ENCODE results near the gene CPEB1.

CPEB1 gene

DNA sequence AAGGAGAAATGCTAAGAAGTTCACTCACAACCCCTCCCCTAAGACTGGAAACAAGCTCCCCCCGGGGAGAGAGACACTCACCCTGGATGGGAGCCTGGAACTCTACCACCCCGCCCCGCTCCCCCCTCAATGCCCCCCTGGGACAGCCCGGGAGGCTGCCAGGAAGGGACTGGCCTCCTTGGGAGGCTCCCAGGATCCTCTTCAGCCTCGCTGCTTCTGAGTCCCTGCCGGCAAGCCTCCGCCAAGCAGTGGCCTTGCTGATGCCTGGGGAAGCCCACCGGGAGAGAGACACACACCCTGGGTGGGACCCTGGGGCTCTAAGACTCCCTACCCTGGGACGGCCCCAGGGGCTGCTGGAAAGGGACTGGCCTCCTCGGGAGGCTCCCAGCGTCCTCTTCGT lies 33.4 kb downstream of the CPEB1 start:
- no peaks in the 10 kb centered on the region; the same call in 1 of the 2 replicates for H3K4me1 ChIP-seq (ENCODE audit: control insufficient read depth, insufficient read depth, low read length)
- no peak overlapping the region for H3K4me3 ChIP-seq (ENCODE audit: low read depth, low read length)
- no peaks in the 10 kb centered on the region; a peak in 1 of 3 replicates for H3K36me3 ChIP-seq (ENCODE audit: control insufficient read depth in 2 of 2, insufficient read depth in 1 of 2, low read length in 2 of 2)
- H3K27ac ChIP-seq (ENCODE audit: extremely low read depth, low read depth, low read length), result no peak overlapping the region
- H3K9me3 ChIP-seq (ENCODE audit: control insufficient read depth, insufficient read depth, low read depth, low read length), result no peaks in the 10 kb centered on the region
- POLR2A ChIA-PET, result interaction anchor here (1.2 kb wide), 1 partner anchor 73 kb away, joined by 3 read pairs; the partner anchor contains the start of gene RPS17
- CTCF ChIA-PET, result interaction anchor here (0.9 kb wide), 1 partner anchor 17 kb away, joined by 3 read pairs; no protein-coding TSS in a partner anchor
- peak; percentile 98 for TF ChIP-seq GLIS1 (tag by site-specific recombination; IDR thresholded peaks at IDR 0.05)
- peak; percentile 91 for TF ChIP-seq ZIC2 (tag by site-specific recombination; IDR thresholded peaks at IDR 0.05)
- TF ChIP-seq ZNF341 (tag by site-specific recombination; IDR thresholded peaks at IDR 0.05; ENCODE audit: low read depth), result no peak
- TF ChIP-seq ZNF2 (tag by site-specific recombination; IDR thresholded peaks at IDR 0.05), result no peak
- peak; percentile 75 for TF ChIP-seq GLIS2 (tag by site-specific recombination; IDR thresholded peaks at IDR 0.05)
- no peak for TF ChIP-seq HOXA7 (CRISPR knock-in tag; IDR thresholded peaks at IDR 0.05; ENCODE audit: borderline replicate concordance)
- TF ChIP-seq, protein P1, sequence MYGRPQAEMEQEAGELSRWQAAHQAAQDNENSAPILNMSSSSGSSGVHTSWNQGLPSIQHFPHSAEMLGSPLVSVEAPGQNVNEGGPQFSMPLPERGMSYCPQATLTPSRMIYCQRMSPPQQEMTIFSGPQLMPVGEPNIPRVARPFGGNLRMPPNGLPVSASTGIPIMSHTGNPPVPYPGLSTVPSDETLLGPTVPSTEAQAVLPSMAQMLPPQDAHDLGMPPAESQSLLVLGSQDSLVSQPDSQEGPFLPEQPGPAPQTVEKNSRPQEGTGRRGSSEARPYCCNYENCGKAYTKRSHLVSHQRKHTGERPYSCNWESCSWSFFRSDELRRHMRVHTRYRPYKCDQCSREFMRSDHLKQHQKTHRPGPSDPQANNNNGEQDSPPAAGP (tag by site-specific recombination; IDR thresholded peaks at IDR 0.05), result no peak
- TF ChIP-seq ZXDB (tag by site-specific recombination; IDR thresholded peaks at IDR 0.05), result no peak

DNA sequence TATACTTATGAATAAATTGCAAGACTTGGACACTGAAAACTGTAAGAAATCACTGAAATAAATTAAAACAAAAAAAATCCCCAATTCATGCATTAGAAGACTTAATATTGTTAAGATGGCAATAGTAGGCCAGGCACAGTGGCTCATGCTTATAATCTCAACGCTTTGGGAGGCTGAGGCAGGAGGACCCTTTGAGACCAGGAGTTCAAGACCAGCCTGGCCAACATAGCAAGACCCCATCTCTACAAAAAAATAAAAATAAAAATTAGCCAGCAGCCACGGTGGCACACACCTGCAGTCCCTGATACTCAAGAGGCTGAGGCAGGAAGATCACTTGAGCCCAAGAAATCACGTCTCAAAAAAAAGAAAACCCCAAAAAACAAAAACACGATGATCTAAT lies 35.8 kb downstream of the CPEB1 start:
- ChIA-PET POLR2A (no interaction called here), CTCF (no interaction called here)
- no peaks in the 10 kb centered on the region; the same call in 1 of the 2 replicates for H3K4me1 ChIP-seq (ENCODE audit: control insufficient read depth, insufficient read depth, low read length)
- H3K4me3 ChIP-seq (ENCODE audit: low read depth, low read length), result no peak overlapping the region
- TF ChIP-seq ZNF121 (tag by site-specific recombination; IDR thresholded peaks at IDR 0.05) (peak; percentile 95), ZNF623 (tag by site-specific recombination; IDR thresholded peaks at IDR 0.05) (no peak)
- H3K27ac ChIP-seq (ENCODE audit: extremely low read depth, low read depth, low read length), result no peak overlapping the region
- H3K36me3 ChIP-seq (ENCODE audit: control insufficient read depth in 2 of 2, insufficient read depth in 1 of 2, low read length in 2 of 2), result no peaks in the 10 kb centered on the region; a peak in 1 of 3 replicates
- H3K9me3 ChIP-seq (ENCODE audit: control insufficient read depth, insufficient read depth, low read depth, low read length), result no peaks in the 10 kb centered on the region

DNA sequence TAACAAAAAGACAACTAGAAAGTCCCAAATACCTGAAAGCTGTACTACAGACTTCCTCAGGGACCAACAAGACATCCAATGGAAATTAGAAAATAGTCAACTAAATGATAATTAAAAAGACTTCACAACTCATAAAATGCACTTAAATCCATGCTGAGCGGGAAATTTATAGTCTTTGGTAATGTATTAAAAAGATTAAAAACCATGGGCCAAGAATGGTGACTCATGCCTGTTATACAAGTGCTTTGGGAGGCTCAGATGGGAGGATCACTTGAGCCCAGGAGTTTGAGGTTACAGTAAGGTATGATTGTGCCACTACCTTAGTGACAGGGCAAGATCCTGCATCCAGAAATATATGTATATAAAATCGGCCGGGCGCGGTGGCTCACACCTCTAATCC lies 45.0 kb downstream of the CPEB1 start:
- CTCF ChIA-PET, result no interaction called here
- no peaks in the 10 kb centered on the region for H3K4me1 ChIP-seq (ENCODE audit: control insufficient read depth, insufficient read depth, low read length)
- H3K27ac ChIP-seq (ENCODE audit: extremely low read depth, low read depth, low read length), result no peak overlapping the region
- H3K9me3 ChIP-seq (ENCODE audit: control insufficient read depth, insufficient read depth, low read depth, low read length), result no peaks in the 10 kb centered on the region
- POLR2A ChIA-PET, result no interaction called here
- TF ChIP-seq, protein P2, sequence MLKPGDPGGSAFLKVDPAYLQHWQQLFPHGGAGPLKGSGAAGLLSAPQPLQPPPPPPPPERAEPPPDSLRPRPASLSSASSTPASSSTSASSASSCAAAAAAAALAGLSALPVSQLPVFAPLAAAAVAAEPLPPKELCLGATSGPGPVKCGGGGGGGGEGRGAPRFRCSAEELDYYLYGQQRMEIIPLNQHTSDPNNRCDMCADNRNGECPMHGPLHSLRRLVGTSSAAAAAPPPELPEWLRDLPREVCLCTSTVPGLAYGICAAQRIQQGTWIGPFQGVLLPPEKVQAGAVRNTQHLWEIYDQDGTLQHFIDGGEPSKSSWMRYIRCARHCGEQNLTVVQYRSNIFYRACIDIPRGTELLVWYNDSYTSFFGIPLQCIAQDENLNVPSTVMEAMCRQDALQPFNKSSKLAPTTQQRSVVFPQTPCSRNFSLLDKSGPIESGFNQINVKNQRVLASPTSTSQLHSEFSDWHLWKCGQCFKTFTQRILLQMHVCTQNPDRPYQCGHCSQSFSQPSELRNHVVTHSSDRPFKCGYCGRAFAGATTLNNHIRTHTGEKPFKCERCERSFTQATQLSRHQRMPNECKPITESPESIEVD (tag by site-specific recombination; IDR thresholded peaks at IDR 0.05), result peak; percentile 81
- TF ChIP-seq, protein P3, sequence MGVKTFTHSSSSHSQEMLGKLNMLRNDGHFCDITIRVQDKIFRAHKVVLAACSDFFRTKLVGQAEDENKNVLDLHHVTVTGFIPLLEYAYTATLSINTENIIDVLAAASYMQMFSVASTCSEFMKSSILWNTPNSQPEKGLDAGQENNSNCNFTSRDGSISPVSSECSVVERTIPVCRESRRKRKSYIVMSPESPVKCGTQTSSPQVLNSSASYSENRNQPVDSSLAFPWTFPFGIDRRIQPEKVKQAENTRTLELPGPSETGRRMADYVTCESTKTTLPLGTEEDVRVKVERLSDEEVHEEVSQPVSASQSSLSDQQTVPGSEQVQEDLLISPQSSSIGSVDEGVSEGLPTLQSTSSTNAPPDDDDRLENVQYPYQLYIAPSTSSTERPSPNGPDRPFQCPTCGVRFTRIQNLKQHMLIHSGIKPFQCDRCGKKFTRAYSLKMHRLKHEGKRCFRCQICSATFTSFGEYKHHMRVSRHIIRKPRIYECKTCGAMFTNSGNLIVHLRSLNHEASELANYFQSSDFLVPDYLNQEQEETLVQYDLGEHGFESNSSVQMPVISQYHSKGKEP (tag by site-specific recombination; IDR thresholded peaks at IDR 0.05), result 0 out of 2 replicates have a peak, but pooled peaks have one; percentile 26
- TF ChIP-seq BCL11B (tag by site-specific recombination; IDR thresholded peaks at IDR 0.05; ENCODE audit: low read depth), result 0 out of 2 replicates have a peak, but pooled peaks have one; percentile 33
- TF ChIP-seq, protein P4, sequence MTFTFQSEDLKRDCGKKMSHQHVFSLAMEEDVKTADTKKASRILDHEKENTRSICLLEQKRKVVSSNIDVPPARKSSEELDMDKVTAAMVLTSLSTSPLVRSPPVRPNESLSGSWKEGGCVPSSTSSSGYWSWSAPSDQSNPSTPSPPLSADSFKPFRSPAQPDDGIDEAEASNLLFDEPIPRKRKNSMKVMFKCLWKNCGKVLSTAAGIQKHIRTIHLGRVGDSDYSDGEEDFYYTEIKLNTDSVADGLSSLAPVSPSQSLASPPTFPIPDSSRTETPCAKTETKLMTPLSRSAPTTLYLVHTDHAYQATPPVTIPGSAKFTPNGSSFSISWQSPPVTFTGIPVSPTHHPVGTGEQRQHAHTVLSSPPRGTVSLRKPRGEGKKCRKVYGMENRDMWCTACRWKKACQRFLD (tag by site-specific recombination; IDR thresholded peaks at IDR 0.05), result no peak
- no peak for TF ChIP-seq ZNF530 (tag by site-specific recombination; IDR thresholded peaks at IDR 0.05; ENCODE audit: low read depth)
- no peak for TF ChIP-seq ZXDB (tag by site-specific recombination; IDR thresholded peaks at IDR 0.05)
- TF ChIP-seq, protein P5, sequence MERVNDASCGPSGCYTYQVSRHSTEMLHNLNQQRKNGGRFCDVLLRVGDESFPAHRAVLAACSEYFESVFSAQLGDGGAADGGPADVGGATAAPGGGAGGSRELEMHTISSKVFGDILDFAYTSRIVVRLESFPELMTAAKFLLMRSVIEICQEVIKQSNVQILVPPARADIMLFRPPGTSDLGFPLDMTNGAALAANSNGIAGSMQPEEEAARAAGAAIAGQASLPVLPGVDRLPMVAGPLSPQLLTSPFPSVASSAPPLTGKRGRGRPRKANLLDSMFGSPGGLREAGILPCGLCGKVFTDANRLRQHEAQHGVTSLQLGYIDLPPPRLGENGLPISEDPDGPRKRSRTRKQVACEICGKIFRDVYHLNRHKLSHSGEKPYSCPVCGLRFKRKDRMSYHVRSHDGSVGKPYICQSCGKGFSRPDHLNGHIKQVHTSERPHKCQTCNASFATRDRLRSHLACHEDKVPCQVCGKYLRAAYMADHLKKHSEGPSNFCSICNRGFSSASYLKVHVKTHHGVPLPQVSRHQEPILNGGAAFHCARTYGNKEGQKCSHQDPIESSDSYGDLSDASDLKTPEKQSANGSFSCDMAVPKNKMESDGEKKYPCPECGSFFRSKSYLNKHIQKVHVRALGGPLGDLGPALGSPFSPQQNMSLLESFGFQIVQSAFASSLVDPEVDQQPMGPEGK (tag by site-specific recombination; IDR thresholded peaks at IDR 0.05), result no peak
- TF ChIP-seq, protein P6, sequence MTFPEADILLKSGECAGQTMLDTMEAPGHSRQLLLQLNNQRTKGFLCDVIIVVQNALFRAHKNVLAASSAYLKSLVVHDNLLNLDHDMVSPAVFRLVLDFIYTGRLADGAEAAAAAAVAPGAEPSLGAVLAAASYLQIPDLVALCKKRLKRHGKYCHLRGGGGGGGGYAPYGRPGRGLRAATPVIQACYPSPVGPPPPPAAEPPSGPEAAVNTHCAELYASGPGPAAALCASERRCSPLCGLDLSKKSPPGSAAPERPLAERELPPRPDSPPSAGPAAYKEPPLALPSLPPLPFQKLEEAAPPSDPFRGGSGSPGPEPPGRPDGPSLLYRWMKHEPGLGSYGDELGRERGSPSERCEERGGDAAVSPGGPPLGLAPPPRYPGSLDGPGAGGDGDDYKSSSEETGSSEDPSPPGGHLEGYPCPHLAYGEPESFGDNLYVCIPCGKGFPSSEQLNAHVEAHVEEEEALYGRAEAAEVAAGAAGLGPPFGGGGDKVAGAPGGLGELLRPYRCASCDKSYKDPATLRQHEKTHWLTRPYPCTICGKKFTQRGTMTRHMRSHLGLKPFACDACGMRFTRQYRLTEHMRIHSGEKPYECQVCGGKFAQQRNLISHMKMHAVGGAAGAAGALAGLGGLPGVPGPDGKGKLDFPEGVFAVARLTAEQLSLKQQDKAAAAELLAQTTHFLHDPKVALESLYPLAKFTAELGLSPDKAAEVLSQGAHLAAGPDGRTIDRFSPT (tag by site-specific recombination; IDR thresholded peaks at IDR 0.05), result peak; percentile 66
- TF ChIP-seq KLF8 (tag by site-specific recombination; IDR thresholded peaks at IDR 0.05), result peak; percentile 64
- peak; percentile 93 for TF ChIP-seq WT1 (tag by site-specific recombination; IDR thresholded peaks at IDR 0.05)
- no peak overlapping the region for H3K4me3 ChIP-seq (ENCODE audit: low read depth, low read length)
- H3K36me3 ChIP-seq (ENCODE audit: control insufficient read depth in 2 of 2, insufficient read depth in 1 of 2, low read length in 2 of 2), result no peaks in the 10 kb centered on the region

All from HEK293 (cell line).